IPS DF 4.7 (cell line): ENCODE results near the gene ABHD12B.
A peak's percentile ranks its signal among the peaks of the same experiment; 100 is the strongest.
"Not testable (repeated sequence)": the region's sequence is repeated elsewhere in the genome, so short reads cannot be mapped to it uniquely, and the experiment has no call there.

Experiments used
- DNase-seq: peaks from one replicate; pipeline ENCODE4 v3.0.0-alpha.2; 2013; ENCODE audit warnings: low spot score; ENCODE audit errors: extremely low read depth

Gene ABHD12B

DNA sequence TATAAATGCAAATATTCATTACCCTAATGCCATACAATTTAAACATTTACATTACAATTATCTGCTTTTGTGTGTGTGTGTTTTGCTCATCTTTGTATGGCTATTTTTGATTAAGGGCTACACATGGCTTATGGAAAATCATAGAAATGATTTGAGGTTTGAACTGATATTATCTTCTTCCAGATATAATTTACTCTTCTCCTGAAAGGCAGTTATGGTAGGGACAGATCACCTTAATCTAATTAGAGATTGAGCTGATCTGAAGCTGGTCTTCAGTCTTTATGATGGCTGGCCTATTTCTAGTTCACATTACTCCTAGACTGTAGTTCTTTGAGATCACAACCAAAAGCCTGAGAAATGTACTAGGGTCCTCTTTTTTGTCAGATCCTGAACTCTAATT lies 15.6 kb downstream of the ABHD12B start:
- DNase-seq, result no peak

DNA sequence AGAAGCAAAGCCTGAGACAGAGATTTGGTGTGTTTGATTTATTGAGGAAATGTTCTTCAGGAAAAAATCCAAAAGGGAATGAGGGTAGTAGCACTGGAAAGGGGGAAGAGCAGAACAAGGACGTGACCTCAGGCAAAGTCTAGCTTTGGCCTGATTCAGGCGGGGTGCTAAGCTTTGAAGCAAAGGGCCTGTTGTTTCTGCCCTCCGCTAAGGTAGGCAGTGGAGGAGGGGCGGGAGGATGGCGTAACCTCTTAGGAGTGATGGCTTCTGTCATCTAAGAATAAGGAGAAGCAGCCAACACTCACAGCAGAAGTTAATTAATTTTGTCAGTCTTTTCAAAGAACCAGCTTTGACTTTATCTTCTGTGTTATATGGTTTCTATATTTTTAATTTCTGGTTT lies 20.4 kb downstream of the ABHD12B start:
- peak; percentile 36 for DNase-seq

DNA sequence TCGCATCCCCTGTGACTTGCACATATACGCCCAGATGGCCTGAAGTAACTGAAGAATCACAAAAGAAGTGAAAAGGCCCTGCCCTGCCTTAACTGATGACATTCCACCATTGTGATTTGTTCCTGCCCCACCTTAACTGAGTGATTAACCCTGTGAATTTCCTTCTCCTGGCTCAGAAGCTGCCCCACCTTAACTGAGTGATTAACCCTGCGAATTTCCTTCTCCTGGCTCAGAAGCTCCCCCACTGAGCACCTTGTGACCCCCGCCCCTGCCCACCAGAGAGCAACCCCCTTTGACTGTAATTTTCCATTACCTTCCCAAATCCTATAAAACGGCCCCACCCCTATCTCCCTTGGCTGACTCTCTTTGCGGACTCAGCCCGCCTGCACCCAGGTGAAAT lies 24.6 kb downstream of the ABHD12B start:
- not testable (repeated sequence) for DNase-seq

DNA sequence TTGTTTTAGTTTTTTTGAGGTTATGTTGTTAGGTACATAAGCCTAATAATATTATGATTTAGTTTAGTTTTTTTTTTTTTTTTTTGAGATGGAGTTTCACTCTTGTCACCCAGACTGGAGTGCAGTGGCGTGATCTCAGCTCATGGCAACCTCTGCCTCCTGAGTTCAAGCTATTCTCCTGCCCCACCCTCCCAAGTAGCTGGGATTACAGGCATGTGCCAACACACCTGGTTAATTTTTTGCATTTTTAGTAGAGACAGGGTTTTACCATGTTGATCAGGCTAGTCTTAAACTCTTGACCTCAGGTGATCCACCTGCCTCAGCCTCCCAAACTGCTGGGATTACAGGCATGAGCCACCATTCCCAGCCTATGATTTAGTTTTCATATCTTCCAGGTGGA lies 25.2 kb downstream of the ABHD12B start:
- not testable (repeated sequence) for DNase-seq

DNA sequence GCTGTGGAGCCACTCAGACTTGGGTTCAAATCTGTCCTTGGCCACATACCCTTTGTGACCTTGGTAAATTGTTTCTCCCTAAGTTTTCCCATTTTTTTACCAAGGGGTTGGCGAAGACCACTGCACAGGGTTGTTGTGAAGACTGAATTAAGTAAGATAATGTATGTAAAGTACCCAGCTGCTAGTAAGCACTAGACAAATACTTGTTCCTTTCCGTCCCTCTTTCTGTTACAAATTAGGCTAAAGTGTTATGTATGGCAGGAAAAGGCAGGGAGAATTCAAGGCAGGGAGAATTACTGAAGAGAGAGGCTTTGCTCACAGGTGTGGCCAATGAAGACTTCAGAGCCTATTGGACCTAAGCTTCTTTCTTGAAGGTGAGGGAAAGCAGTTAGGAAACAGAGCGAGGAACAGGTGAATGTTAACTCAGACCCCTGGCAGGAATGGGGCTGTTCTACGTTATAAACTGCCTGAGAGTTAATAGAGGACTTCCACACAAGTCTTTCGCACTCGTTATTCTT lies 25.9 kb downstream of the ABHD12B start:
- peak; percentile 41 for DNase-seq

DNA sequence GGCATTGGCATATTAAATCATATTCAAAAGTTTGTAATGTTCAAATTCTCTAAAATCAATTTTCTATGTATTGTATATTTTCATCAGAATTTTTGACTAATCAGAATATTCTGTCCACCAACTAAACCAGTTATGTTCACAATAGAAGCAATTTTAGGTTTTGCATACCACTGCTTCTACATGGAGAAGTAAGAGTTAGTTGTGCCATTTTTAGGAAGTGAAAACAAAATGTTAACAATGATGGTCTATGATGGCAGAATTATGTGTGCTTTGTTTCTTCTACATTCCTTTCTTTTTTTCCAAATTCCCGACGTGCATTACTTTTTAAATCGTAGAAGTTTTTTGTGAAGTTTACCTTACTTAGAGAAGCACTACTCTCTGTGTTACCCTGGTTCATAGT lies 29.5 kb downstream of the ABHD12B start:
- no peak for DNase-seq

DNA sequence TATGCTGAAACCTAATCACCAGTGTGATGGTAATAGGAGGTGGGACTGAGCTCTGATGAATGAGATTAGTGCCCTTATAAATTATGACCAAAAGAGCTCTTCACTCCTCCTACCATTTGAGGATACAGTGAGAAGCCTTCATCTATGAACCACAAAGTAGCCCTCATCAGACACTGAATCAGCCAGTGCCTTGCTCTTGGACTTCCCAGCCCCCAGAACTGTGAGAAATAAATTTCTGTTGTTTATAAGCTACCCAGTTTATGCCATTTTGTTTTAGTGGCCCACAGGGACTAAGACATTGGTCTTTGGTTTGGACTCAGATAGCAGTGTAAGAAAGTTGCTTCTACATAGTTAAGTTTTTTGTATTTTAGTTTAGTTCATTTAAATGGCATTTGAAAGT lies 32.9 kb downstream of the ABHD12B start:
- no peak for DNase-seq

DNA sequence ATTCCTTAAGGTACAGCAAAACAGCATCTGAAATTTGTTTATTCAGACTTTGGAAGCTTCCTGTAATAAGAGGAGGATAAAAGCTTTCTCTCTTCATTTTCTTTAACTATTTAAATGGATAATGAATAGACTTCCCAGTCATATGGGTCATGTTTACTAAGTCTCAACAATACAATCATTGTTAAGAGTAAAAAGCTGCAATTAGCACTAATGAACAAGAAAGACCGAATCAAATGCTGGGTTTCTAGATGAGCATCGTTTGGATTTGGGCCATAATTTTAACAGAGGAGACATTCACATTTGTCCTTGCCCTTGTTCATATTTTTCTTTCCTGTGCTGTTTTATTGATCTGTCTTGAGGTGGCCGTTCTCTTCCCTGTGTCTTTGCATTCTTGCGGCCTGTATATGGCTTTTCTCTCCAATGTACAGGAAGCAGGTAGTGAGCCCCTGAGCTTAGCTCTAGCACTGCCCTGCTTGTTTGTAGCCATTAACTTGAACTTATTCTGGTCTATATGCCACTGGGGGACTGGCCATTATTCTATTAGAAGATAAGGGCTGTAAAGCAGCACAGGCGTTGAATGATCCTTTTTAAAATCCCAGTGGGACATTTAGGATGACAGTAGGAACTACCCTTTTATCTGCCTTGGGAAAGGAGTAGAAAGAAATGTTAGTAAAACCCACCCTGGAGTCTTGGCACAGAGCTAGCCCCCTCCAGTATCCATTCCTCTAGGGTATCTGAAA lies 34.6 kb downstream of the ABHD12B start:
- no peak for DNase-seq

DNA sequence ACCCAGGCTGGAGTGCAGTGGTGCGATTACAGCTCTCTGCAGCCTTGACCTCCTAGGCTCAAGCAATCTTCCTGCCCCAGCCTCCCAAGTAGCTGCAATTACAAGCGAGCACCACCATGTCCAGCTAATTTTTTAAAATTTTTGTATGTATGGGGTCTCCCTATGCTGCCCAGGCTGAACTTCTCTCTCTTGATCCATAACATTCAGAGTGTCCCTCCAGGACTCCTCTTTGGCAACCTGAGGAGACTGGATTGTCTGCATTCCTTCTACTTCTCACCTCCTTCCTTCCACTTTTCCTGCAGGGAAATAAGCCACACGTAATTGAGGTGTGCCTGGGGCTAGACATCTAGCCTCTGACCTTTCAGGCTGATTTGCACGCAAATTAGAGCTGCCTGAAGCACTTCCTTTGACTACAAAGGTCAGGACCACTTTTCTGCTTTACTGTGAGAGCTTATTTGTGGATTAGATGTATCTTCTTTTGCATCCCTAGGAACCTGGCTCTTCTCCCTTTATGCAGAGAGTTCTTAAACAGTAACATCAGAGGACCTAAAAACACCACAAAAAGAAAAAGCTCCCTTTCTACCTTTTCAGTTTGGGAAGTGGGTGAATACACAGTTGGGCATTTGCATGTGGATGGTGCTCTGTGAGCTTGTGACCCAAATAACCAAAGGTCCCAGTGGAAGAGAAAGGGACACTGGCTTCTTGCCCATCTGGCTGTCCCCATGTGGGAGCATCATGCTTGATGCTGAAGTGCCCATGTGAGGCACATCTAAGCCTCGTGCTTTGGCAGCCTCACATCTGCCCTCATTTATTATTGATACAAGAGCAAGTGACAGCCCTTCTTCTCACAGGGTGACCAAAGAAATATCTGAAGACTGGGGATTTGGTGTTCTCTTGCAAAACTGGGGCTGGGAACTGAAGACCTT lies 38.9 kb downstream of the ABHD12B start:
- peak; percentile 64 for DNase-seq

DNA sequence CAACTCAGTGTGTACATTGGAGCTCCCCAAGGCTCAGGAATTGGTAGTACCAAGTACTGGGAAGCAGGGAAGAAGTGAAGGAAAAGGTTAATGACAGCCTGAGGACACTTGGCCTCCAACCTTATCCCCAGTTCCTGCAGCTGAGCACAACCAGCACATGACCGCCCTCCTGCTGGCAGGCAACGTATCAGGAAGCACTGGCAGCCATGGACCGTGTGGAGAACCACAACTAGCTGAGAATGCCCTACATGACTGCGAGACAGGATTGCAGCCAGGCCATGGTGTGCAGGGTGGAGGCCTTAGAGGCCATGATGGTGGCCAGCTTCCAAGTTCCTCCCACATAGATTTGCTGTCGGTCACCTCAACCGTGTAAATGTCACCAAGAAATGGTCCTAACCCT lies 45.6 kb downstream of the ABHD12B start:
- DNase-seq, result no peak

DNA sequence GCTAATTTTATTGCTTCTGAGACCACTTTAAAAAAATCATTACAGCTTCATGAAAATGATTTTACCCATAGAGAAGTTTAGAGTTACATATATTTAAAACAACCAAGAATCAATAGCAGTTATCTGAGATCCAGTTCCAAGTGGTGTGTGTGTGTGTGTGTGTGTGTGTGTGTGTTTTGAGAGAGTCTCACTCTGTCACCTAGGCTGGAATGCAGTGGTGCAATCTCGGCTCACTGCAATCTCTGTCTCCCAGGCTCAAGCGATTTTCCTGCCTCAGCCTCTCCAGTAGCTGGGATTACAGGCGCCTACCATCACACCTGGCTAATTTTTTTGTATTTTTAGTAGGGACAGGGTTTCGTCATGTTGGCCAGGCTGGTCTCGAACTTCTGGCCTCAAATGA lies 47.7 kb downstream of the ABHD12B start:
- not testable (repeated sequence) for DNase-seq

DNA sequence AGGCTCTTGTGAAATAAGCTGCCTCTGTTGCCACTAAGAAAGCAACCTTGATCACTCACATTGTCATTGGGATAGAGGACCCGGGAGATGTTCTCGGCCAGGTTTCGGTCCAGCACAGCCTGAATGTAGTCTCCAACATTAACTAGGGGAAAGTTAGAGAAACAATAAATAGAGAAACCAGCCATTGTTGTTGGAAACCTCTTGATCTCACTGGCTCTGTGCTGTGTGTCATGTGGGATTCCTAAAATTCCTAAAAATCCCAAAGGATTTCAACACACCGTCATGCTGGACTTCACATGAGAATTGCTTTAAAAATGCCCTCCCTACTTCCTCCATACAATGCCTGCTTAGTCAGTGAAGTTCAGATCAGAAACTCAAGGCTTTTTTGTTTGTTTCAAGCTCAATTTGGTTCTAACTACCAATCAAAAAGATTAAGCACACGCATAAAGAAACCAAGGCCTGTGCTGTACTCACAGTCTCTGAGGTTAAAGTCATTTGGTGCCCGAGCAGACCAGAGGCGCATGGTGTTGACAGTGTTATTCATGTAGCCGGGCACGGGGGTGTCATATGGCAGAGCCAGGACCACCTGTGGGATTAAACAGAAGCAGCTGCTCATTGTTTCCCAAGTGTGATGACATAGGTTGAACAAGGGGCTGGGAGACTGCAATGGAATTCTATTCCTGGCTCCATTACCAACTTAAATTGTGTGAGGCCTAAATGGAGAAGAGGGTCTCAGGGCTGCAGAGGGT lies 48.8 kb downstream of the ABHD12B start:
- no peak for DNase-seq

DNA sequence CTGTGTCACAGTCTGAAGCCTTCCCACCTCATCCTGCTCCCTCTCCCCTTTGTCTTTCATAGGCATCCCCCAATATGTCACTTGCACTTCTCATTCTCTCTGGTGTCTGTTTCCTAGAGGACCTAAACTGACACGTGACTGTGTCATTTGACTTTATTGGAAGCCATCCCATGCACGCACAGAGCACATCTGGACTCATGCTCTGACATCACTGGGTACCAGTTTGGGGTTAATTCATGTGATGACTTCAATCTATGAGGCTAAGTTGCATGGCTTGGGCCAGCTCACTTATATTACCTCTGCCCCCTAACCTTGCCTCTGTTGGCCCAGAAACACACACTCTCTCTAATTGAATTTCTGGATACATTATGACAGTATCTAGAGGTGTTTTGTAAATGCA lies 51.0 kb downstream of the ABHD12B start:
- DNase-seq, result no peak

DNA sequence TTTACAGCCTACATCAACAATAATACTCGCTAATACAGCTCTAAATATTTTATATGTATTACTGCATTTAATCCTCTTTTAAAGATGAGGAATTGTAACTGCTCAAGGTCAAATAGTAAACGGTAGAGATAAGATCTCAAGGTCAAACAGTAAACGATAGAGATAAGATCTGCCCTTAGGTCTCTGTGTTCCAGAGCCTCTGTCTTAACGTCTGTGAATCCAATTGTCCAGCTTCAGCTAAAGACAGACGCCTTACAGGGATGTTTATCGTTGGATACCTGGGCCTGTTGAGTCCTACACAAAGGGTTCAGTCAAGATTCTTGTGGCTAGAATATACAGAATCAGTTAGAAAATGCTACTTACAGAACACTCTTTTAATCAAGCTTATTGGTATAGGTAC lies 52.4 kb downstream of the ABHD12B start:
- no peak for DNase-seq

DNA sequence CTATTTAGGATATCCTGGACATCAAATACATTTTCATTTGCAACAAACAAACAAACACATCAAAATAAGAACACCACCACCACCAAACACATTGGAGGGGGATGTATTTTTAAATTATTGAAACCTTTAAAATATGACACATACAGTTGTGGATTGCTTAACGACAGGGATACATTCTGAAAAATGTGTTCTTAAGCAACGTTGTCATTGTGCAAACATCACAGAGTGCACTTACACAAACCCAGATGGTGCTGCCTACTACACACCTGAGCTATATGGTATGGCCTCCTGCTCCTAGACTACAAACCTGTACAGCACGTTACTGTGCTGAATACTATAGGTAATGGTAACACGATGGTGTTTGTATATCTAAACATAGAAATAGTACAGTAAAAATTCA lies 53.0 kb downstream of the ABHD12B start:
- no peak for DNase-seq

DNA sequence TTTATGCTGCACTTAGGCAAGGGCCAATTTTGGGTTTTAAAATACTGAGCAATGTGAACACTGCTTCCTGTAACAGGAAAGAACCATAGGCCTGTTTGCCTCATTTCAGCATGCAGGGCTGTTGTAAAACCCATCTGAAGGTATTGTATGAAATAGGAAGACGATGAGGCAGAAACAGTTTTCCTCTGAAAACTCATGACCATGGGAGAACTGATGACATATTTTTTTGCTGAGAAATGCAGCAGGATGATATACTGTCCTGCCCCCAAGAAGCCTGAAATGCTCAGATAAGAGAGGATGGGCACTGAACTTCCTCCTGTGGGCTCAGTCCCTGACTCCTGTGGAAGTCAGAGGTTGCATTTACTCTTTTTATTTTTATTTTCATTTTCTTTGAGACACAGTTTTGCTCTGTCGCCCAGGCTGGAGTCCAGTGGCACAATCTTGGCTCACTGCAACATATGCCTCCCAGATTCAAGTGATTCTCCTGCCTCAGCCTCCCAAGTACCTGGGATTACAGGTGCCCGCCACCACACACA lies 55.1 kb downstream of the ABHD12B start:
- DNase-seq, result no peak

DNA sequence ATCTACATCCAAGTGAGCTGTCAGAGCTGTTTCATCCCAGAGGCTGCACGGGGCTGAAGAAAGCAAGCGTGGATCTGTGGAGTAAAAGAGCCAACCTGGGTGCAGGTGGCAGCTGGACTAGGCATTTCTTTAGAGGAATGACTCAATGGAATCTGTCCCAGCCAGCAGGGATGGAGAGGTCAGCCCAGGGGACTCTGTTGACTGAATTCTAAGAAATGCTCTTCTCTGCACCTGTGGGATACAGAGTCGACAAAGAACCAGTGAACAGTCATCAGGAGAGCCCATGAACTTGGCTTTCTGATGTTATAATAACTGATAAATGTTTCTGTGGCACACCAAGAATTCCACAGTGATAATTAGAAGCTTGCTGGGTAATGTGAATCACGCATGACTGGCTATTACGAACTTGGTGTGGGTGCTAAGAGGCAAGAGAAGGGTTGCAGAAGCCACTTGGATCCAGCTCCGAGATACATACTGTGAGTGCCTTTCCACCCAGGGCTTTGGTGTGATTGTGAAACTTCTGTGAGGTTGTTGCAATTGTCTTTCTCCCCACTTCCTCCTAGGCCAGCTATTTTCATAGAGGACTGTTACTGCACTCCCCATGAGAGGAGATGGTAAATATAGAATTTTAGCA lies 56.3 kb downstream of the ABHD12B start:
- DNase-seq, result no peak

DNA sequence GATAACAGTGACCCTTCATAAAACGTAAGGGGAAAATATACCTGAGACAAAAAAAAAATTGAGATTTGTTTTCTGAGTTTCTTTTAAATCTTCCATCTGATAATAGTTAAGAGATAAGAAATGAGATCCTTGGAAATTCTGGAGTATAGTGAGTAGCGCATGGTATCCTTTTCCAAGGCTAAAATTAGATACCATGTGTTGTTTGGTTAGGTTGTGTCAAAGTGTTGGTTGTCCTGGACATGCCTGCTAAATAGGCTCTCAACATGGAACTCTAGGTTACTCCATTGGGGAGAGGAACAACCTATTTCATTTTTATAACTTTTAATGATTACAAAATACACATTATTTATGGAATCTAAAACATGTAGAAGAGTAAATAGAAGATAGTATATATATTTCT lies 57.7 kb downstream of the ABHD12B start:
- no peak for DNase-seq

DNA sequence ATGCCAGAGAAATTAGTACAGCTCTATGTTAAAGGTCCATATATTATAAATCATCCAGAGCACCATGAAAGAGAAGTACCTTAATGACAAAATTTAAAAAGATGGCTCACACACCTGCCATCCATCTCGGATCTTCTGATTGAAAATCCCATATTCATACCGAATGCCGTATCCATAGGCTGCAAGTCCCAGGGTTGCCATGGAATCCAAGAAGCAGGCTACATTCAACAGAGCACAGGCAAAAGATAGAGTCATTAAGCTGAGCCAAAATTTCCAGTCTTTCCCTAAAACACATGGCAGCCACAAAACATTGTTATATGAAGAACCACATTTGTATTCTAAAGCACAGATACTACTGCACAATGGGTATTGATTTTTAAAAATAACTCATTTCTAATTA lies 59.7 kb downstream of the ABHD12B start:
- no peak for DNase-seq

DNA sequence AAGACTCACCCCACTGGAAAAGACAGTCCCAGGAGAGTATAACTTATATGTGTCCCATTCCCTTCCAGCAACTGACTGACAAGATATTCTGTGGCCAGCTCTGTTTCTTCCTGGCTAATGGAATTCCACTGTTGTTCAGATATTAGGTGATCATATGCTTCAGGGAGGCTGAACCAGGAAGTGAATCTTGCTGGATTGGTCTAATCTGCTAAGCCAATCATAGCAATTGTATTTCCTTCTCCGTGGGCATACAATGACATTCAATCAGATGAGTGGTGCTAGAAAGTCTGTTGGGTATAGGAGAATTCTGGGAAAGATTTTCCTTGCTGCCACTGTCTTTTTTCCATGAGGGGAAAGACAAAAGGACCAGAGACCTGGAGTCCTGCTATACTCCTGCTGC lies 60.3 kb downstream of the ABHD12B start:
- DNase-seq, result no peak
